Left colon (tissue), 2 donors: ENCODE results near the gene TRAF3. TPM values are rescaled to one million over a fixed set of nuclear protein-coding genes. Genes with fewer than 3 reads are reported as not detected.
"Not testable (repeated sequence)": the region's sequence is repeated elsewhere in the genome, so short reads cannot be mapped to it uniquely, and the experiment has no call there.

Source experiments
- ATAC-seq: fragments of 200-7000 bp; cut with Tn5 transposase; one replicate; pipeline ENCODE4 v1.9.1; 2020; ENCODE audit warnings: mild to moderate bottlenecking, moderate library complexity
- DNase-seq, 2 donors: peaks; one replicate each; pipeline ENCODE4 v3.0.0-alpha.2; 2020
- intact Hi-C, 2 donors: fragments of 100-400 bp; cut with DNase I in 1 of 2; cut with micrococcal nuclease in 1 of 2; formaldehyde crosslinking; loops; one replicate each; pipeline versions ENCODE4 v1.11.2 to v1.14.0; 2022; cut with DNase I, micrococcal nuclease
- total RNA-seq, 2 donors: library from RNA; stranded (reverse); fragmentation: NEBNext Ultra II Directional; extraction: Animal tissue kit (Norgen Biotek cat#: 25700); gene quantifications; one replicate each; pipeline ENCODE4 v1.2.1, GENCODE V29; 2021
- donor health status: DM: no; HTN: no; CAD: no.
- donor health status: DM: yes; HTN: yes; CAD: no.

The TRAF3 gene
- total RNA-seq, 2 donors from 2014 or later = 22.6 to 31.6 TPM

DNA sequence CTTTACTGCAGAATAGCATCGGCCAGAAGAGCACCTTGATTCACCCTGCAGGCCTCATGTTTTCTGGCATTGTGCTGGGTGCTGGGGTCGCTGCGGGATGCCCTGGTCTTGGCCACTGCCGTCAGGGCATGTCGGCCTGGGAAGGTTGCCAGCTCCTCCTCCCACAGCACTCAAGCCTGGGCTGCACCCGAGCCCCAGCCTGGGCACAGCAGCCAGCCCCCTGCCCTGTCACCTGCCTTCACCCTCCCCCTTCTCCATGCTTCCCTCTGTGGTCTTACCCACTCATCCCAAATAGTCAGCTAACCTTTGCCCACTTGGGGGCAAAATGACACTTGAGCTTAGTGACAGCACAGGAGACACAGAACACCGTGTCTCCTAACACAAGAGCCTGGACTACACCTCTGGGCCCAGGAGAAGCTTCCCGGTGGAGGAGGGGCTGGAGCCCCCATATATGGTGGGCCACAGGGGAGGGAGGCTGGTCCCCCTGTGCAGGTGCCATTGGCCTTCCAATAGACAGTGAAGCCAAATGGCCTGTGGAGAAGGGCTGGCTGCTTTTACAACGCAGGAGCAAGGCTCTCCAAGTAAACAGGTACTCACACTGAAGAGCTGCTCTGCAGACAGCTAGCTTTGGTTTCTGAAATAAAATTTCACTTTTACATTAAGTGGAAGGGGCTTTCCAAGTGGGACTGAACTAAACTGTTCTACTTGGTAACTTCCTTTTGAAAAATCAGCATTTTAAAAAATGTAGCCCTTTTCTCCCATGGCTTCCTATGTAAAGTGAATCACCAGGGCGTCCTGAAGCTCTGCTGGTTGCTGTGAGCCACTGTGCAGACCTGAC lies 94.0 kb downstream of the TRAF3 start:
- DNase-seq (peak in 1 of 2 donors; percentile 32), ATAC-seq (no peak)
- intact Hi-C loops = no loop called here

DNA sequence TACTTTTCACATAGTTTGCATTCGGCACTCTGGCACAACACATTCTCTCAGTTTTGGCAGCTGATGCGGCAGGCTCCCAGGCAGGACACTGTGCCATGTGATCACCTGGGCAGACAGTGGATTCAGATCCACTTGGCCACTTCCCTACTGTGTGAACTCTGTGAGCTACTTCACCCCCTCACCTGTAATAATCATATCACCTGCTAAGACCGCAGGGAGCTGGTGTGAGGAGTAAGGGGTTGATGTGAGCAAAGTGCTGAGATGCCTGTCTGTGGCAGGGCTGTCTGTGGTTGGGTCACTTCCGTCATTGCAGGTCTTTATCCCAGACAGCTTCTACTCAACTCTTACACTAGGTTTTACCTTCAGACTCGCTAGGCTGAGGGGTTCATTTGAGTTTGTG lies 94.8 kb downstream of the TRAF3 start:
- no peak for DNase-seq
- no peak for ATAC-seq
- intact Hi-C loops = no loop called here

DNA sequence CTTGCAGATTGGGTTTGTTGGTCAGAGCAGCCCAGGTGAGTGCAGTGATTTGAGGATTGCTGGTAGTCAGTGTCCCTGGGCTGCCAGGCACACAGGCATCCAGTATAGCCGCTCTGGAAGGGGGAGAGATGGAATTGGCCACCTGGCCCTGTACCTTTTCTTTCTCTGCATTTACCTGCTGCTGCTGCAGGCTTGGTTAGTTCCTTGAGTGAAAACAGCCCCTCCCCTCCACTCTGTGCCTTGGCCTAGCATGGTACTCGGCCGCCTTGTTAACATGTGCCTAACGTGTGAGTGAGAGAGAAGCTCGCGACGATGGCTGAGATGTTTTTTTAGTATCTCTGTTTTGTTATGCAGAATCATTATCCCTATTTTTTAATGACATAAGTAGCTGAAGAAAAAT lies 95.9 kb downstream of the TRAF3 start:
- DNase-seq (peak in 1 of 2 donors; percentile 49), ATAC-seq (peak; percentile 62)

DNA sequence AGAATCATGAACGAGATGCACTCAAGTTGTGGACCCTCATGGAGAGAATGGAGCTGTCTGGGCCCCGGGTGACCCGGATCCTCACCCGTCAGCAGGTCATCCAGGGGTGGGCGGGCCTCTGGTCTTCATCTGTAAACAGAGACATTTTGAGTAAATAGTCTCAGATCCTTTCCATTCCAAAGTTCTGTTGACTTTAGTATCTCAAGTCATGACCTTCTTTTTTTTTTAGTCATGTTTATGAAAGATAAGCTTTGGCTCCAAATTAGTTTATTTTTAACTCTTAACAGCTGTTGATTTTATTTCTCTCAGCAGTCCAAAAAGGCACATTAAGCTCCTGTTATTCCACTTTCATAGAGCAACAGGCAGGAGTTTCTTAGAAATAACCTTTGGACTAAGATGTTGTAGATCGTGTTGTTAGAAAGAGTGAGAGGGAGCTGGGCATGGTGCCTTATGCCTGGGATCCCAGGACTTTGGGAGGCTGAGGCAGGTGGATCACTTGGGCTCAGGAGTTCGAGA lies 96.4 kb downstream of the TRAF3 start:
- DNase-seq (peak; percentile 71 to 79), ATAC-seq (peak; percentile 79)
- intact Hi-C loops = no loop called here

More for the DNA sequence above, 95.9 kb downstream of the TRAF3 start:
- intact Hi-C loops = no loop called here

DNA sequence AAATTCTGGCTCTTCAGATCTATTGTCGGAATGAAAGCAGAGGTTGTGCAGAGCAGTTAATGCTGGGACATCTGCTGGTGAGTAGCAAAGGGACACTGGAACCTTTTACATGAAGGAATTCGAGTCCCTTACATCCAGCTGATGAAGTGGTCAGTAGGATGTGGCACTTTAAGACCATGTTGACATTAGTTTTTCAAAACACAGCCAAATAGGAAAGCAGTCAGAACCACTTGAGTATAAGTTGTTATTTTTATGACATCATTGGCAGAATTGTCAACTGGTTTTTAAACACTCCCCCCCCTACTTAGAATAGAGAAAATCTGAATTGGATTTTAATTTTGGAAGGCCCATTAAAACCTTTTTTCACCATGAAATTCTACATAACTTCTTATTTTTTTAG lies 98.4 kb downstream of the TRAF3 start:
- ATAC-seq = no peak
- no peak for DNase-seq
- intact Hi-C loops = no loop called here

DNA sequence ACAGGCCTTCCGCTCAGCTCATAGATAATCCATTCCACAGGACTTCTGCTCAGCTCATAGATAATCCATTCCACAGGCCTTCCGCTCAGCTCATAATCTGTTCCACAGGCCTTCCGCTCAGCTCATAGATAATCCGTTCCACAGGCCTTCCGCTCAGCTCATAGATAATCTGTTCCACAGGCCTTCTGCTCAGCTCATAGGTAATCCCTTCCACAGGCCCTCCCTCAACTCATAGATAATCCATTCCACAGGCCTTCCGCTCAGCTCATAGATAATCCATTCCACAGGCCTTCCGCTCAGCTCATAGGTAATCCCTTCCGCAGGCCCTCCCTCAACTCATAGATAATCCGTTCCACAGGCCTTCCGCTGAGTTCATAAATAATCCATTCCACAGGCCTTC lies 100.3 kb downstream of the TRAF3 start:
- intact Hi-C loops, DNase-seq, ATAC-seq: not testable (repeated sequence)

DNA sequence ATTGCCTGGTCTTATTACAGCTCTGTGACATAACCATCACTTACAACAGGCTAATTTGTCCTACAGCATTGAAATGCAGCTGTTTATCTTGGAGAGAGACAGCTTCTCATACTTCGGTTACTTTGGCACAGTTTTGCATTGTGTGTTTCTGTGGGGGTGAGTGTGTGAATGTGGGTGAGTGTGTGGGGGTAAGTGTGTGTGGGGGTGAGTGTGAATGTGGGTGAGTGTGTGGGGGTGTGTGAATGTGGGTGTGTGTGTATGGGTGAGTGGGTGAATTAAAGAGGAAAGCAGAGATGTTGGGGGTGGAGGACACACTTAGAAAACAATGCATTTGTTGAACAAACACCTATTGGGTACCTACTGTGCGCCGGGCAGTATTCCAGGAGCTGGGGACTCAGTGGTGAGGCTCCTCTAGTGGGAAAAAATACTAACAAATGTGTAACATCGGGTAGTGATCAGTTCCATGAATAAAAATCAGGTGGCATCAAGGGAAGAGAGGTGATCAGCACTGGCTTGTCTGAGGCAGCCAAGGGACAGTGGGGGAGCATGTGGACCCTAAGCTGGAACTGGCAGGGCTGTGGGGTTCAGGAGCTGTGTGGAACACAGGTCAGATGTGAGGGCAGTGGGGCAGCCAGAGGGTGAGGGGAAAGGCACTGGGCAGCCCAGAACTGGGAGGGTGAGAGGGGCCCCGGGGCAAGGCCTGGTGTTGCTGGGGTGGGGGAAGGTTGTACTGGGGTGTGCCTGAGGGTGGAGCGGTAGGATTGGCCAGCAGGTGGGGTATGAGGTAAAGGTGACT lies 101.1 kb downstream of the TRAF3 start:
- intact Hi-C loops = no loop called here
- DNase-seq (peak in 1 of 2 donors; percentile 52), ATAC-seq (peak; percentile 58)

DNA sequence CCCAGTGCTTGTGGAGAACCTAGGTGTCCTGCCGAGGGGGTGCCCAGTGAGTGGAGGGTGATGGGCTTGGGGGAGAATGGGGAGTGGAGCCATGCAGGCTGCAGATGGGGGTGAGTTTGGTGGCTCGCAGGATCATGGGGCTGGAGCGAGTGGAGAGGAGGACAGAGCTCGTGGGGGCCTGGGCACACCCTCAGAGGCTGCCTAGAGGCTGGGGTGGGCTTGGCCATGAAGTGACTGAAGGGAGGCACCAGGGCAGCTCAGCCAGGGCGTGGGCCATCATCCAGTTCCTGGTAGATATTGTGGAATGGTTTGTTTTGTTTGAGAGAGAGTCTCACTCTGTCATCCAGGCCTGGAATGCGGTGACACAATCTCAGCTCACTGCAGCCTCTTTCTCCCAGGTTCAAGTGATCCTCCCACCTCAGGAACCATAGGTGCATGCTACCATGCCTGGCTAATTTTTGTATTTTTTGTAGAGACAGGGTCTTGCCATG lies 101.8 kb downstream of the TRAF3 start:
- intact Hi-C loops = no loop called here
- ATAC-seq (peak; percentile 88), DNase-seq (peak; percentile 62 to 68)

DNA sequence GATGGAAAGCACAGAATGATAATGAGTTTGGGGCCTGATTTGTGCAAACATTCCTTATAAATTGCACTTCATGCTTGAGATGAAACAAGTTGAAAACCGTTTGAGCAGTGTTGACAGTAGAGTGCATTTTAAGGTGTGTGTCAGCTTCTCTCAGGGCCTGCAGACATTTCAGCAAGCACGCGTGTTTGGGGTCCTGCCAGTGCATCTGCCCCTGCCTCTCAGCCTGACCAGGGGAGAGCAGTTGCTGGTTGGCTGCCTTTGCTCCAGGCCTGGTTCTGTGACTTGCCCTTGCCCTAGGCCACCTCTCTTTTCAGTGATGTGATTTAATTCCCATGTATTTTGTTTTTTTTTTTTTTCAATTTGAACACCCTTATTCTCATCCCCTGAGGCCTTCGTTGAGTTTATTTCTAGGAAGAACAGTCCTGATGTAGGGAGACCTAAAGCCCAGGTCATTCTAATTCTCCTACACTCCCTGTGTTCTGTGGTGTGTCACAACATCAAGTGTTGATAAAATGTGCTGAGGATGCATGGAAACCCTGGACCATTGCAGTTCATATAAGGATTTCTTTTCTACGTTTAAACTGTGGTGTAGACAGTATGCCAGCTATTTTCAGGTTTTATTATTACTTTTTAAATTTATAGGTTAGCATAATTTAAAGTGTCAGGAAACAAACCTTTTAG lies 105.1 kb downstream of the TRAF3 start:
- ATAC-seq = no peak
- DNase-seq = no peak
- intact Hi-C loops = no loop called here

DNA sequence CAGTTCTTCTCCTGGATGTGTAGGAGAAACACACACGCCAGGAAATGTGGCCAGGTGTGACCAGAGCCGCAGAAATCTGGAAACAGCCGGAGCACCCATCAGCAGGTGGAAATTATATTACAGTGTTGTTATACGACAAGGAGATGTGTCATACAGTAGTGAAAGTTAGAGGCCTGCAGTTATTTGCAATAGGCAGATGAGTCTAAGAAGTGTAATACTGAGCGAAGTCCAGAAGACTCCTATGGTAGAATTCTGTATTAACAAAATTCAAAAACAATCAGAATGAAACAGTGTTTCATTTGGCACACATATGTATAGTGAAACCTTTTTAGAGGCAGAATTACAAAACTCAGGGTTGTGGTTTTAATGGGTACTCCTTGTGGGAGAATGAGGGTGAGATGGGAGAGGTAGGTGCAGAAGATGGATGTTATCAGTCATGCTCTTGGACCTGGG lies 105.9 kb downstream of the TRAF3 start:
- intact Hi-C loops = no loop called here
- ATAC-seq (peak; percentile 62), DNase-seq (no peak)

DNA sequence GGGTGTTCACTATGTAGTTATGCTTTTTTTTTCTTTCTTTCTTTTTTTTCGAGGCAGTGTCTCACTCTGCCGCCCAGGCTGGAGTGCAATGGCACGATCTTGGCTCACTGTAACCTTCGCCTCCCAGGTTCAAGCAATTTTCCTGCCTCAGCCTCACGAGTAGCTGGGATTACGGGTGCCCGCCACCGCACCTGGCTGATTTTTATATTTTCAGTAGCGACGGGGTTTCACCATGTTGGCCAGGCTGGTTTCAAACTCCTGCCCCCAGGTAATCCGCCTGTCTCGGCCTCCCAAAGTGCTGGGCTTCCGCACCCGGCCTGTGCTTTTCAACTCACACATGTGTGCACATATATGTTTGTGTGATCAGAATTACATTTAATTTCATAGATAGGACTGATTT lies 106.3 kb downstream of the TRAF3 start:
- no peak for DNase-seq
- intact Hi-C loops = no loop called here
- no peak for ATAC-seq

DNA sequence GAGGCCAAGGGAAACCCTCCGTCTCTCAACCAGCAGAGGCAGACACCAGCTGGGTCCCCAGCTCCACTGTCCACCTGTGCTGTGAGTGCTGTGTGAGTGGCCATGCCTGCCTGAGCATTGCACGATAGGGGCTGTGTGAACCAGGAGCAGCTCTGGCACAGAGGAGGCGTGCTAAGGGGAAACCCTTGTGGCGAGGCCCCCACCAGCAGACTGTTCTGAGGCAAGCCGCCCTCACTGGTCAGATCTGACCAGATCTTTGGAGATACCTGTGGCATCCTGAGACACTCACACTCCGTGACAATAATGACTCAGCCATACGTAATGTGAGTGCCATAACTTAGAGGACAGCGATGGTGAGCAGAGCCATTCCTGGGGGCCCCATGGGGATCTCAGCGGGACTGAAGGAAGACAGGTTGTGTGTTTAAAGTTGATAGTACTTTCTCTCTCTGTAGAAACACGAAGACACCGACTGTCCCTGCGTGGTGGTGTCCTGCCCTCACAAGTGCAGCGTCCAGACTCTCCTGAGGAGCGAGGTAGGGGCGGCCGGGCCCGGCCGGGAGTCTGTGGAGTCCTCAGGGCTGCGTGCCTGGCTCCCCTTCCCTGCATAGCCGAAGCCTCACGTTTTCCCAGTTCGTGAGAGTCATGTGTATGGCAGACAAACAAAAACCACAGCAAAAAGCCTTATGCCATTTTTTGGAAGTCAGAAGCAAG lies 108.6 kb downstream of the TRAF3 start:
- intact Hi-C loops = no loop called here
- no peak for DNase-seq
- no peak for ATAC-seq

DNA sequence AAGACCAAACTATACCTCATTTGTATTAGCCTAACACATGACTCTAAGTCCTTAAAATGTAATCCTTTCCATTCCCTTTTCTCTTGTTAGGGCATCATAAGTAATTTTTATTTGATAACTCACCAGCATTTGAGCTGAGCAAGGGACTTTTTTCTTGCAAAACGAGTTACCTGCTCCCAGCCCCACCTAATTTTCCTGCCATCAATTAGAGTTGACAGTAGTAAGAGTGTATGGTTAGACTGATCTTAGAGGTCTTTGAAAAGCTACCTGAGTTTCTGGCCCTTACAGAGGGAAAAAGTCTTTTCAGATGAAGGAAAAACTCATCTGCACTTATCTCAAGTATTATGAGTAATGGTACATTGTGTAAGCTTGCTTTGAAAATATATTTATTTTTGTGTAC lies 111.5 kb downstream of the TRAF3 start:
- ATAC-seq = no peak
- intact Hi-C loops = no loop called here
- no peak for DNase-seq

DNA sequence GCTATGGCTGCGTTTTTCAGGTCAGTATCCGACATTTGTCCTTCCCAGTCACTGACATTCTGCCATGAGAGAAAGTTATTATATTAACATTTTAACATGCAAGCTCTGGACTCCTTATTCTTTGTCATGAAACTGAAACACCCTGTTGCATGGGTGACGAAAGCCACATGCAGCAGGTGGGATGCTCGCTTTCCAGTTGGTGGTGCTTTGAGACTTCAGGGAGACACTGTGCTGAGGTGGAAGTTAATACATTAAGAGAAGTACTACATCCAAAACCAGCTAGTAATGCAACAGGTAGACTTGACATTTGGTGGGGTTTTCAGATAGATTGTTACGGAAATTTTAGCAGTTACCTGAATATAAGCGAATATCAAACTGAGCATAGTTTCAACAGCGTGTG lies 112.4 kb downstream of the TRAF3 start:
- ATAC-seq = no peak
- intact Hi-C loops = no loop called here
- DNase-seq = no peak

DNA sequence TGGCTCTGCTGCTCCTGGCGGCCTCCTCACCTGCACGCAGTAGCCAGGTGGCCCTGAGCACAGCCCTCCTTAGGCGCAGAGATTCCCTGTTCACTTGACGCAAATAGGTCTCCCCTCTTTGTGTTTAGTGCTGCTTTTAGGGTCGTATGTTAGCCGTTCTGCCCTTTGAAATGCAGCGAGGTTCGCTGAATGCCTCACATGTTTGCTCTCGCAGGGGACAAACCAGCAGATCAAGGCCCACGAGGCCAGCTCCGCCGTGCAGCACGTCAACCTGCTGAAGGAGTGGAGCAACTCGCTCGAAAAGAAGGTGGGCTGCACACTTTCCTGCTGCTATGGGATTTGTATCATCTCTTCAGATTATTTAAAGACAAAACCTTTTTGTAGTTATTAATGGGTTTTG lies 113.9 kb downstream of the TRAF3 start:
- DNase-seq (no peak), ATAC-seq (no peak)
- intact Hi-C loops = no loop called here

DNA sequence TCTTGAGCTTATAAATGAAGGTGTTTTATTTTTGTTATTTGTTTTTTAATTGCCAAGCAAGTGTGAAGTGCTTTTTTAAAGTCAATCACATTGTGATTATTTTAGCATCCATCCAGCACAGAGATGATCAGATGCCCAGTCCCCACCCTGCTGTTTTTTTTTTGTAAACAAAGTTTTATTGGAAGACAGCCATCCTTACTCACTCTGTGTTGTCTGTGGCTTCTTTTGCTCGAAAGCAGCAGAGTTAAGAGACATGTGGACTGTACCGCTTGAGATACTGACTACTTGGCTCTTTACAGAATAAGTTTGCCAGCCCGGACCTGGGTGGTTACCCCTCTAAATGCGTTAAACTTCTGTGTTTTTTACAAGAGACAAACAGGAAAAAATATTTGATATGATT lies 114.3 kb downstream of the TRAF3 start:
- no peak for ATAC-seq
- no peak for DNase-seq
- intact Hi-C loops = no loop called here

DNA sequence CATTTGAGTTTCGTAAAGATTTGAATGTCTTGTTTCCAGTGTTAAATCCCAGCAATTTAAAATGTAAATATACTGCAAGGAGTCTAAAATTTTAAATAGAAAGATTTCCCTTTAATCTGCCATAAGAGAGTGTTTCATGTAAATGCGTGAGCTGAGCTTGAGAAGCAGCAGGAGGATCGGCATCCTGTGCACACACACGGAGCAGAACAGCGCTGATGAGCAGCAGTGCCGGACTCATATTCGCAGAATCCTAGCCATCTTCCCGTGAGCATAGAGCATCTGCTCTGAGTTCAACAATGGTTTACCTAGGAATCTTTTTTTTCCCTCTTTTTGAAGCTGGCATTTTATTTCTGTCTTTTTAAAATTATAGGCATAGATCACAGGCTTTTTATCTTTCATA lies 115.4 kb downstream of the TRAF3 start:
- intact Hi-C loops = no loop called here
- ATAC-seq (no peak), DNase-seq (no peak)

DNA sequence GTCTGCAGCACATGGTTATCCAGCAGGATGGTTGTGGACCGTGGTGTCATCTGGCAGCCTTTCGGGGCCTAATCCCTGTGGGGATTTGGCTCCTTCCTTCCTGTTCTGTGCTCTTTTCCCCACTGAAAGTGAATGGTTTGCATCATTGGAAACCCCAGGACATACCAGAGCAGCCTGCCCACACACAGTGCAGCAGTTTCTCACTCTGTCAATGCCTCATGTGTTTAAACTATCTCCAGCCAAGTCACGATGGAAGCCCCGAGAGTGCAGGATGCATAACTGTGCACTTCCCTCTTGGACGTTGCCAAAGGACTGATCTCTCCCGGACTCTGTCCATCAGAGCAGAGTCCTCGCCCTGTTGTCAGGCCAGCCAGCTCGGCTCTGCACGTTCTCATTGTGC lies 116.2 kb downstream of the TRAF3 start:
- intact Hi-C loops = no loop called here
- ATAC-seq = peak; percentile 28
- DNase-seq = peak; percentile 32 to 62

DNA sequence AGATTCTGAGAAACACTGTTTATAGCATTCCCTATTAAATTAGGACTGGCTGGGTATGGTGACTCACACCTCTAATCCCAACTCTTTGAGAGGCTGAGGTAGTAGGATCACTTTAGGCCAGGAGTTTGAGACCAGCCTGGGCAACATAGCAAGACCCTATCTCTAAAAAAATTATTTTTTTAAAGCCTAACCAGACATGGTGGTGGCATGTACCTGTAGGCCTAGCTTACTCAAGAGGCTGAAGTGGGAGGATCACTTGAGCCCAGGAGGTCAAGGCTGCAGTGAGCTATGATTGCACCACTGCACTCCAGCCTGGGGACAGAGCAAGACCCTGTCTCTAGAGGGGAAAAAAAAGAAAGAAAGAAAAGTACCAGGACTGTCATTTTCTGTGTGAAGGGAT lies 119.5 kb downstream of the TRAF3 start:
- DNase-seq, ATAC-seq, intact Hi-C loops: not testable (repeated sequence)
